Heart left ventricle (tissue), 16 donors: Measurements from ENCODE around the gene CALCR. TPM values are rescaled to one million over a fixed set of nuclear protein-coding genes. Genes with fewer than 3 reads are reported as not detected.

Source experiments
- ATAC-seq, 4 donors: fragments of 200-7000 bp; cut with Tn5 transposase; one replicate each; pipeline ENCODE4 v1.9.1; 2020 to 2022; ENCODE audit warnings: moderate library complexity in 4 of 4, mild to moderate bottlenecking in 3 of 4, moderate number of reproducible peaks in 1 of 4
- DNase-seq, 5 donors: peaks; one replicate each; pipeline ENCODE4 v3.0.0-alpha.2; 2020
- H3K27ac ChIP-seq, 12 donors: fragments of 200-600 bp; sonication (generic) in 4 of 12; one replicate each; pipeline versions ENCODE4 v1.5.0 to v1.8.0; 2016 to 2022; ENCODE audit warnings: mild to moderate bottlenecking in 2 of 12
- H3K27me3 ChIP-seq, 9 donors: fragments of 200-600 bp; sonication (generic) in 2 of 9; one replicate each; pipeline versions ENCODE4 v1.5.1 to v1.8.0; 2016 to 2022; ENCODE audit warnings: mild to moderate bottlenecking in 3 of 9
- H3K36me3 ChIP-seq, 9 donors: fragments of 200-600 bp; sonication (generic) in 2 of 9; one replicate each; pipeline versions ENCODE4 v1.5.0 to v1.8.0; 2018 to 2022; ENCODE audit warnings: mild to moderate bottlenecking in 2 of 9
- H3K4me1 ChIP-seq, 12 donors: fragments of 200-600 bp; sonication (generic) in 4 of 12; one replicate each; pipeline versions ENCODE4 v1.5.0 to v1.8.0; 2016 to 2022; ENCODE audit warnings: mild to moderate bottlenecking in 3 of 12
- H3K4me3 ChIP-seq, 12 donors: fragments of 200-600 bp; sonication (generic) in 4 of 12; one replicate each; pipeline versions ENCODE4 v1.5.0 to v1.8.0; 2017 to 2022; ENCODE audit warnings: mild to moderate bottlenecking in 9 of 12, moderate library complexity in 4 of 12
- H3K9me3 ChIP-seq, 12 donors: fragments of 200-600 bp; sonication (generic) in 4 of 12; one replicate each; pipeline versions ENCODE4 v1.5.0 to v1.8.0; 2016 to 2022; ENCODE audit warnings: mild to moderate bottlenecking in 1 of 12
- POLR2A ChIP-seq, 2 donors: fragments of 450-650 bp; IDR thresholded peaks; one replicate each; pipeline ENCODE4 v1.6.1; 2017; ENCODE audit warnings: antibody characterized with exemption in 2 of 2, mild to moderate bottlenecking in 2 of 2, moderate library complexity in 2 of 2
- whole genome bisulfite sequencing, 4 donors: extraction: QIAGEN DNeasy Blood & Tissue Kit in 2 of 4; methylation state at CpG; one replicate each; pipeline versions ENCODE4 v1.1.5 to v1.1.7; 2013 to 2018; 5-methylcytosine and 5-hydroxymethylcytosine counted together
- intact Hi-C, 10 donors: fragments of 100-400 bp; cut with DNase I; formaldehyde crosslinking; loops; one replicate each; pipeline versions ENCODE4 v1.11.1 to v1.14.2; 2022
- polyA plus RNA-seq, 2 donors: library from polyadenylated mRNA; stranded (reverse); fragments of 200-250 nt; gene quantifications; one replicate each; pipeline ENCODE4 v1.2.3, GENCODE V29; 2013
- total RNA-seq, 9 donors: library from RNA; depleted of rRNA in 2 of 9; stranded (reverse); fragments of >200 nt in 2 of 9; fragmentation: NEBNext Ultra II Directional in 3 of 9; extraction: Animal tissue kit (Norgen Biotek cat#: 25700) in 3 of 9; gene quantifications; one replicate each; pipeline versions ENCODE4 v1.1.0 to v1.2.4, GENCODE V29; 2016 to 2023
- TF ChIP-seq, protein P1 (sequence below), 12 donors: fragments of 200-600 bp; sonication (generic) in 4 of 12; IDR thresholded peaks; one replicate each; pipeline versions ENCODE4 v1.5.0 to v1.8.0; 2018 to 2022; ENCODE audit warnings: antibody characterized with exemption in 12 of 12, mild to moderate bottlenecking in 5 of 12
- donor health status: ischemic (EF 13 %, LVEDD 7.1; RV severe dilation, severe dysfunction).
- donor health status: healthy with polysubstance abuse.
- donor health status: DM: no; HTN: yes; CAD: no.
- donor health status: DM: no; HTN: no; CAD: no.
- donor health status: ischemic (EF 25% LVEDD 6.9; RV normal size, moderate dysfunction).
- donor health status: ischemic (EF 25% LVEDD 5.7; RV mildly dilated, moderate dysfunction).
- donor health status: healthy.
- donor health status: DM: yes; HTN: yes; CAD: no.
- donor health status: ischemic (EF 35%, LVEDD 5.7; RV mildly dilated, moderate dysfunction).
- donor health status: nonischemic (EF 11% LVEDD 7.7; RV severe dilation, severe dysfunction).
- donor health status: DM: yes; HTN: yes; CAD: no.
- donor health status: PGD.
- donor health status: ischemic (EF 29% LVEDD 5.4; RV normal size, mild dysfunction).
- donor health status: nonischemic (EF 23%, LVEDD 6.1; RV moderate dilation, normal function).

The CALCR gene
- total and polyA plus RNA-seq, 11 donors: 0.17 to 0.18 TPM; not detected in 9

DNA sequence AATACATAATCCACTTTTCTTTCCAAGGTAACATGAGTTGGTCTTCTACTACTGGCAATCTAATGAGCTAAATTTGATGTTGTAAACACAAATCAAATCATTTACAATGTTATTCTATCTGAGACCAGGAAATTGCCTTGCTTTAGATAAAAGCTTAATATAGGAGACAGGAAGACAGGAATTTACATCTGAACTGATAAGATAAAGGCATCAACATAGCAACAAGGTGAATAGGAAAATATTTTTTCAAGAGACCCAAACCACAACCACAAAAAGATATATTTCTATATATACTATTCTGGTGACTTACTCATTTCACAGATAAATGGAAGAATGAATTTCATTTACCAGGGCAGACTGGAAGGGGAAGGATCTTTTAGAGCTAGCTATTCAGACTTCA is 46.3 kb upstream of the CALCR start:
- intact Hi-C loops: loop anchor here in 2 of 10 donors (5.0 to 10.0 kb wide), 2 partner anchors 464 to 601 kb away; no protein-coding TSS in a partner anchor
- Histone ChIP-seq H3K27ac (no peak overlapping the region), H3K36me3 (no peaks in the 10 kb centered on the region), H3K27me3 (no peaks in the 10 kb centered on the region), H3K4me1 (peaks cover 0 to 4% (median 0%) of the 10 kb centered on the region in 12 donors), H3K4me3 (no peak overlapping the region), H3K9me3 (peaks cover 0 to 3% (median 0%) of the 10 kb centered on the region in 12 donors)
- no peak for DNase-seq
- TF ChIP-seq, protein P1, sequence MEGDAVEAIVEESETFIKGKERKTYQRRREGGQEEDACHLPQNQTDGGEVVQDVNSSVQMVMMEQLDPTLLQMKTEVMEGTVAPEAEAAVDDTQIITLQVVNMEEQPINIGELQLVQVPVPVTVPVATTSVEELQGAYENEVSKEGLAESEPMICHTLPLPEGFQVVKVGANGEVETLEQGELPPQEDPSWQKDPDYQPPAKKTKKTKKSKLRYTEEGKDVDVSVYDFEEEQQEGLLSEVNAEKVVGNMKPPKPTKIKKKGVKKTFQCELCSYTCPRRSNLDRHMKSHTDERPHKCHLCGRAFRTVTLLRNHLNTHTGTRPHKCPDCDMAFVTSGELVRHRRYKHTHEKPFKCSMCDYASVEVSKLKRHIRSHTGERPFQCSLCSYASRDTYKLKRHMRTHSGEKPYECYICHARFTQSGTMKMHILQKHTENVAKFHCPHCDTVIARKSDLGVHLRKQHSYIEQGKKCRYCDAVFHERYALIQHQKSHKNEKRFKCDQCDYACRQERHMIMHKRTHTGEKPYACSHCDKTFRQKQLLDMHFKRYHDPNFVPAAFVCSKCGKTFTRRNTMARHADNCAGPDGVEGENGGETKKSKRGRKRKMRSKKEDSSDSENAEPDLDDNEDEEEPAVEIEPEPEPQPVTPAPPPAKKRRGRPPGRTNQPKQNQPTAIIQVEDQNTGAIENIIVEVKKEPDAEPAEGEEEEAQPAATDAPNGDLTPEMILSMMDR (IDR thresholded peaks at IDR 0.05): no peak
- no peak for TF ChIP-seq POLR2A (IDR thresholded peaks at IDR 0.05)
- ATAC-seq: no peak

DNA sequence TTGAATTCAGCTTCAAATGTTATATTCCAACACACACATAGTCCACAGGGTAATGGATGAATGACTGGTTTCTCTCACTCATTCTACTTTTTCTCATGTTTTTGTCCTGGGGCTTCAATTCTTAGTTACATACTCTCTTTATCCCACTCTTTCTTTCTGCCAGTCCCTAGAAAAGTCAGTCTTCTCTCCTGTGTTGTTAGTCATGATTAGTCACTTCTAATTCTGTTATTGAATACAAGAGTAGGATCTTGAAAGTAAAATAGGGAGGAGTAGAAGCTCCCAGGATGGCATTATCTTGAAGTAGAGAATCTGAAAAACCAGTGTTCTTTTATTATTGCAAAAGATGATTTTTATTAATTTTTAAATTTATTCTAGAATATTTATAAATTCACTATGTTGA is 45.5 kb upstream of the CALCR start:
- H3K27ac ChIP-seq: no peak overlapping the region
- H3K27me3 ChIP-seq: no peaks in the 10 kb centered on the region
- no peaks in the 10 kb centered on the region for H3K36me3 ChIP-seq
- TF ChIP-seq, protein P1 (IDR thresholded peaks at IDR 0.05): no peak
- no peak for TF ChIP-seq POLR2A (IDR thresholded peaks at IDR 0.05)
- H3K4me1 ChIP-seq: peaks cover 0 to 4% (median 0%) of the 10 kb centered on the region in 12 donors
- peaks cover 0 to 8% (median 0%) of the 10 kb centered on the region in 12 donors for H3K9me3 ChIP-seq
- ATAC-seq (no peak), DNase-seq (no peak)
- H3K4me3 ChIP-seq: no peak overlapping the region
- intact Hi-C loops: loop anchor here in 2 of 10 donors (5.0 to 10.0 kb wide), 2 partner anchors 465 to 602 kb away; no protein-coding TSS in a partner anchor

DNA sequence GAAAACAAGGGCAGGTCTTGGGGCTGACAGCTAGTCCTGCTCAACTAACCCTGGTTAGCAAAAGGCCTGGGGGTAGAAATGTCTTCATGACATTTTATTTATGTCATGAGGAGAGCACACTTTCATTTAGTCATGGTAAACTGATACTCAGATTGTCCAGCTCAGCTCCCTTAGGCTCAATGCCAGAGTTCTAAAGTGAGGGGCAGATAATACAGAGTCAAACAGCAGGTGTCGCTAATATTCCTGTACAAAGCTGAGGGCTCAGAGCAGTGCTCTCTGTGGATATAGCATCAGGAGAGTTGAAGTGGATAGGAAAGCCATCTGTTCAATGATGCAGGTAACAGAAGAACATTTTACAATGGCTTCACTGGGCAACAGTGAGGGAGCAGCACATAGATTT is 26.8 kb upstream of the CALCR start:
- H3K4me3 ChIP-seq: no peak overlapping the region
- 29 to 66% (median 59%) methylated on average over 1 of the region's 1 CpG for WGBS, 4 donors
- H3K27me3 ChIP-seq: no peaks in the 10 kb centered on the region
- H3K4me1 ChIP-seq: no peaks in the 10 kb centered on the region
- intact Hi-C loops: no loop called here
- H3K9me3 ChIP-seq: peaks cover 0 to 4% (median 0%) of the 10 kb centered on the region in 12 donors
- DNase-seq (no peak), ATAC-seq (no peak)
- H3K36me3 ChIP-seq: no peaks in the 10 kb centered on the region
- TF ChIP-seq, protein P1 (IDR thresholded peaks at IDR 0.05): peak in 1 of 12 donors; percentile 7
- no peak for TF ChIP-seq POLR2A (IDR thresholded peaks at IDR 0.05)
- H3K27ac ChIP-seq: no peak overlapping the region

- H3K27me3 ChIP-seq: no peaks in the 10 kb centered on the region
- DNase-seq (no peak), ATAC-seq (no peak)
- H3K9me3 ChIP-seq: no peaks in the 10 kb centered on the region
- no peak overlapping the region for H3K27ac ChIP-seq
- no peaks in the 10 kb centered on the region for H3K36me3 ChIP-seq
- no peak for TF ChIP-seq POLR2A (IDR thresholded peaks at IDR 0.05)
- TF ChIP-seq, protein P1 (IDR thresholded peaks at IDR 0.05): no peak
- intact Hi-C loops: no loop called here
- 80 to 97% (median 84%) methylated on average over 1 of the region's 1 CpG for WGBS, 4 donors
- no peak overlapping the region for H3K4me3 ChIP-seq
- H3K4me1 ChIP-seq: no peaks in the 10 kb centered on the region
Observed at GRCh38 chr7:93594250-93594649, 19.7 kb upstream of the CALCR start.
